ENCODE data around the gene CHURC1.

- TF ChIP-seq CTCF (IDR thresholded peaks at IDR 0.05), result no peak
- no peak for TF ChIP-seq POLR2A (IDR thresholded peaks at IDR 0.05)
Measured at GRCh38 chr14:64938972-64939816, 24.9 kb downstream of the CHURC1 start.
